Measurements from ENCODE around the gene DCLRE1C. TPM values are rescaled to one million over a fixed set of nuclear protein-coding genes. Genes with fewer than 3 reads are reported as not detected.

DCLRE1C gene
- total and polyA plus RNA-seq, 9 of the 15 experiments (the other 6 are each of a cell fraction or from before 2014, with no cell fraction given) = 8.8 to 22.2 (median 13.9) TPM

GRCh38 chr10:14889318-14889717 lies 64.6 kb downstream of the DCLRE1C start (continued):
- TF ChIP-seq, protein P1, sequence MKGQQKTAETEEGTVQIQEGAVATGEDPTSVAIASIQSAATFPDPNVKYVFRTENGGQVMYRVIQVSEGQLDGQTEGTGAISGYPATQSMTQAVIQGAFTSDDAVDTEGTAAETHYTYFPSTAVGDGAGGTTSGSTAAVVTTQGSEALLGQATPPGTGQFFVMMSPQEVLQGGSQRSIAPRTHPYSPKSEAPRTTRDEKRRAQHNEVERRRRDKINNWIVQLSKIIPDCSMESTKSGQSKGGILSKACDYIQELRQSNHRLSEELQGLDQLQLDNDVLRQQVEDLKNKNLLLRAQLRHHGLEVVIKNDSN (CRISPR knock-in tag; IDR thresholded peaks at IDR 0.05) = no peak
- TF ChIP-seq EHMT2 (IDR thresholded peaks at IDR 0.05) = peak; percentile 96
- TF ChIP-seq ARNT (IDR thresholded peaks at IDR 0.05) = peak in 1 of 2 experiments; percentile 27; a peak in 1 of 4 replicates
- no peak for TF ChIP-seq NR2F6 (CRISPR knock-in tag; IDR thresholded peaks at IDR 0.05)
- peak; percentile 52 to 57 for TF ChIP-seq RAD21 (CRISPR knock-in tag; conservative IDR thresholded peaks at IDR 0.05 in 1 of 2, IDR thresholded peaks at IDR 0.05 in 1 of 2)
- TF ChIP-seq TAL1 (IDR thresholded peaks at IDR 0.05) = peak; percentile 52; the same call in 1 of the 2 replicates
- TF ChIP-seq ARID4B (CRISPR knock-in tag; IDR thresholded peaks at IDR 0.05) = no peak
- peak; percentile 70; the same call in 1 of the 2 replicates for TF ChIP-seq EP300 (IDR thresholded peaks at IDR 0.05; ENCODE audit: low read length)
- TF ChIP-seq HMGXB4 (CRISPR knock-in tag; IDR thresholded peaks at IDR 0.05) = no peak
- no peak for TF ChIP-seq FOSL1 (tag; conservative IDR thresholded peaks at IDR 0.05)
- TF ChIP-seq DEAF1 (CRISPR knock-in tag; IDR thresholded peaks at IDR 0.05) = 0 out of 2 replicates have a peak, but pooled peaks have one; percentile 10
- TF ChIP-seq, protein P2, sequence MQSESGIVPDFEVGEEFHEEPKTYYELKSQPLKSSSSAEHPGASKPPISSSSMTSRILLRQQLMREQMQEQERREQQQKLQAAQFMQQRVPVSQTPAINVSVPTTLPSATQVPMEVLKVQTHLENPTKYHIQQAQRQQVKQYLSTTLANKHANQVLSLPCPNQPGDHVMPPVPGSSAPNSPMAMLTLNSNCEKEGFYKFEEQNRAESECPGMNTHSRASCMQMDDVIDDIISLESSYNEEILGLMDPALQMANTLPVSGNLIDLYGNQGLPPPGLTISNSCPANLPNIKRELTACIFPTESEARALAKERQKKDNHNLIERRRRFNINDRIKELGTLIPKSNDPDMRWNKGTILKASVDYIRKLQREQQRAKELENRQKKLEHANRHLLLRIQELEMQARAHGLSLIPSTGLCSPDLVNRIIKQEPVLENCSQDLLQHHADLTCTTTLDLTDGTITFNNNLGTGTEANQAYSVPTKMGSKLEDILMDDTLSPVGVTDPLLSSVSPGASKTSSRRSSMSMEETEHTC (IDR thresholded peaks at IDR 0.05) = no peak
- peak; percentile 78; the same call in 1 of the 2 replicates for TF ChIP-seq CC2D1A (IDR thresholded peaks at IDR 0.05)
- peak; percentile 78 for TF ChIP-seq MYBL2 (IDR thresholded peaks at IDR 0.05; ENCODE audit: low read depth)
- TF ChIP-seq MYBL2 (CRISPR knock-in tag; IDR thresholded peaks at IDR 0.05; ENCODE audit: borderline replicate concordance) = no peak
- 0 out of 2 replicates have a peak, but pooled peaks have one; percentile 36 for TF ChIP-seq ZNF766 (CRISPR knock-in tag; conservative IDR thresholded peaks at IDR 0.05)
- 0 out of 2 replicates have a peak, but pooled peaks have one; percentile 35 for TF ChIP-seq SMARCE1 (IDR thresholded peaks at IDR 0.05)
- peak; percentile 66; the same call in 1 of the 2 replicates for TF ChIP-seq NCOR1 (IDR thresholded peaks at IDR 0.05)
- TF ChIP-seq ZNF165 (CRISPR knock-in tag; IDR thresholded peaks at IDR 0.05; ENCODE audit: borderline replicate concordance) = no peak
